Stomach (tissue), 9 donors: ENCODE data around the gene FRMD1. TPM values are rescaled to one million over a fixed set of nuclear protein-coding genes. Genes with fewer than 3 reads are reported as not detected.

ENCODE experiments used
- DNase-seq, 2 donors: peaks; one replicate each; pipeline versions ENCODE4 v3.0.0 to v3.0.0-alpha.2; 2013 to 2019
- H3K27ac ChIP-seq, 5 donors: fragments of 200-600 bp in 4 of 5; sonication (generic) in 4 of 5; one replicate each; pipeline ENCODE4 v1.5.1; 2013 to 2019; ENCODE audit warnings: mild to moderate bottlenecking in 1 of 5, moderate library complexity in 1 of 5
- H3K27me3 ChIP-seq, 3 donors: fragments of 200-600 bp; sonication (generic); one replicate each; pipeline ENCODE4 v1.5.1; 2017 to 2019; ENCODE audit warnings: mixed run types in 1 of 3
- H3K36me3 ChIP-seq, 4 donors: fragments of 200-600 bp; sonication (generic); 1 replicate in 3 of 4; 2 replicates in 1 of 4; pipeline ENCODE4 v1.5.1; 2016 to 2019
- H3K4me1 ChIP-seq, 4 donors: fragments of 200-600 bp; sonication (generic); one replicate each; pipeline ENCODE4 v1.5.1; 2016 to 2019
- H3K4me3 ChIP-seq, 4 donors: fragments of 200-600 bp; sonication (generic) in 3 of 4; one replicate each; pipeline ENCODE4 v1.5.1; 2016 to 2019; ENCODE audit warnings: mild to moderate bottlenecking in 1 of 4
- H3K9me3 ChIP-seq, 4 donors: fragments of 200-600 bp; sonication (generic); one replicate each; pipeline ENCODE4 v1.5.1; 2016 to 2019
- CTCF ChIP-seq, 7 experiments: fragments of 450-650 bp in 4 of 7; fragments of 200-600 bp in 3 of 7; sonication (generic) in 3 of 7; IDR thresholded peaks; one replicate each; pipeline ENCODE4 v1.5.1; 2016 to 2019; ENCODE audit warnings: antibody characterized with exemption in 7 of 7, control low read depth in 2 of 7, mild to moderate bottlenecking in 1 of 7
- EP300 ChIP-seq: sonication (generic); formaldehyde crosslinking; IDR thresholded peaks from one replicate; pipeline ENCODE4 v1.6.1; 2017; ENCODE audit warnings: antibody characterized with exemption
- POLR2A ChIP-seq, 4 donors: fragments of 450-650 bp; IDR thresholded peaks; one replicate each; pipeline ENCODE4 v1.6.1; 2016; ENCODE audit warnings: antibody characterized with exemption in 4 of 4, control low read depth in 2 of 4, mild to moderate bottlenecking in 1 of 4, moderate library complexity in 1 of 4
- POLR2AphosphoS5 ChIP-seq, 3 donors: sonication (generic); formaldehyde crosslinking; IDR thresholded peaks; one replicate each; pipeline ENCODE4 v1.6.1; 2016; ENCODE audit warnings: antibody characterized with exemption in 3 of 3
- WGBS, 5 donors: extraction: QIAGEN DNeasy Blood & Tissue Kit in 3 of 5; methylation state at CpG; one replicate each; pipeline versions ENCODE4 v1.1.5 to v1.1.7; 2013 to 2018; 5-methylcytosine and 5-hydroxymethylcytosine counted together
- intact Hi-C: fragments of 100-400 bp; cut with DNase I; formaldehyde crosslinking; loops from one replicate; pipeline ENCODE4 v1.15.1; 2023; ENCODE audit warnings: low total_unique reads
- polyA plus RNA-seq, 3 donors: library from polyadenylated mRNA; stranded (reverse); fragments of 200-250 nt; gene quantifications; one replicate each; pipeline ENCODE4 v1.2.3, GENCODE V29; 2013
- total RNA-seq, 5 donors: library from RNA; depleted of rRNA; stranded (reverse); fragments of >200 nt; gene quantifications; one replicate each; pipeline versions ENCODE4 v1.1.0 to v1.2.3, GENCODE V29; 2014 to 2016
- donor health status: healthy with polysubstance abuse.
- donor health status: Bipolar disorder and iron deficiency.
- donor health status: healthy.

The FRMD1 gene
- total and polyA plus RNA-seq, 8 donors: 0.43 to 42.9 (median 7.7) TPM

- no peaks in the 10 kb centered on the region for H3K27me3 ChIP-seq
- WGBS, 5 donors: 90 to 93% (median 91%) methylated on average over 8 of the region's 8 CpGs
- TF ChIP-seq POLR2AphosphoS5 (IDR thresholded peaks at IDR 0.05) (no peak), POLR2A (IDR thresholded peaks at IDR 0.05) (no peak), CTCF (IDR thresholded peaks at IDR 0.05) (no peak), EP300 (no peak)
- no peak for DNase-seq
- peaks cover 0 to 10% (median 3%) of the 10 kb centered on the region in 4 donors for H3K4me1 ChIP-seq
- no peak overlapping the region for H3K27ac ChIP-seq
- no peaks in the 10 kb centered on the region for H3K36me3 ChIP-seq
- H3K9me3 ChIP-seq: no peaks in the 10 kb centered on the region
- intact Hi-C loops: no loop called here
- no peak overlapping the region for H3K4me3 ChIP-seq
Observed at GRCh38 chr6:168020242-168020641, 58.8 kb downstream of the FRMD1 start.

GRCh38 chr6:168018664-168019063 is 60.3 kb downstream of the FRMD1 start:
- intact Hi-C loops: no loop called here

GRCh38 chr6:168017629-168018028 is 61.4 kb downstream of the FRMD1 start:
- Histone ChIP-seq H3K36me3 (no peaks in the 10 kb centered on the region), H3K4me1 (peaks cover 0 to 4% (median 0%) of the 10 kb centered on the region in 4 donors), H3K9me3 (peaks cover 0 to 1% (median under 1%) of the 10 kb centered on the region in 4 donors), H3K27ac (no peak overlapping the region), H3K27me3 (no peaks in the 10 kb centered on the region), H3K4me3 (no peak overlapping the region)
- TF ChIP-seq POLR2A (IDR thresholded peaks at IDR 0.05) (no peak), POLR2AphosphoS5 (IDR thresholded peaks at IDR 0.05) (no peak), CTCF (IDR thresholded peaks at IDR 0.05) (no peak), EP300 (no peak)
- intact Hi-C loops: no loop called here
- WGBS, 5 donors: 25 to 45% (median 34%) methylated on average over 11 of the region's 11 CpGs
- DNase-seq: no peak

More at GRCh38 chr6:168018664-168019063, 60.3 kb downstream of the FRMD1 start:
- Histone ChIP-seq H3K4me1 (peaks cover 0 to 4% (median 0%) of the 10 kb centered on the region in 4 donors), H3K27me3 (no peaks in the 10 kb centered on the region), H3K4me3 (no peak overlapping the region), H3K27ac (no peak overlapping the region), H3K9me3 (no peaks in the 10 kb centered on the region), H3K36me3 (no peaks in the 10 kb centered on the region)
- TF ChIP-seq EP300 (no peak), POLR2AphosphoS5 (IDR thresholded peaks at IDR 0.05) (no peak), CTCF (IDR thresholded peaks at IDR 0.05) (no peak), POLR2A (IDR thresholded peaks at IDR 0.05) (no peak)
- no peak for DNase-seq
- WGBS, 5 donors: 86 to 92% (median 89%) methylated on average over 15 of the region's 15 CpGs

- H3K36me3 ChIP-seq: no peaks in the 10 kb centered on the region
- peak overlapping the region in 2 of 5 donors; percentile 14 to 25 for H3K27ac ChIP-seq
- H3K27me3 ChIP-seq: no peaks in the 10 kb centered on the region
- TF ChIP-seq POLR2AphosphoS5 (IDR thresholded peaks at IDR 0.05) (no peak), POLR2A (IDR thresholded peaks at IDR 0.05) (no peak), CTCF (IDR thresholded peaks at IDR 0.05) (no peak), EP300 (no peak)
- intact Hi-C loops: no loop called here
- WGBS, 5 donors: 65 to 83% (median 74%) methylated on average over 18 of the region's 18 CpGs
- peaks cover 0 to 4% (median 0%) of the 10 kb centered on the region in 4 donors for H3K4me1 ChIP-seq
- H3K4me3 ChIP-seq: no peak overlapping the region
- no peak for DNase-seq
- peaks cover 0 to 8% (median 3%) of the 10 kb centered on the region in 4 donors for H3K9me3 ChIP-seq
Observed at GRCh38 chr6:168016721-168017525, 62.1 kb downstream of the FRMD1 start.
